ENCODE results near the gene ZNF154. TPM values are rescaled to one million over a fixed set of nuclear protein-coding genes. Genes with fewer than 3 reads are reported as not detected.

The ZNF154 gene
- total and polyA plus RNA-seq, 5 donors = 4.5 to 10.1 (median 7.9) TPM

GRCh38 chr19:57675881-57676280, 33.1 kb downstream of the ZNF154 start:
- no peaks in the 10 kb centered on the region for H3K27me3 ChIP-seq (ENCODE audit: control insufficient read depth, insufficient read depth)
- ATAC-seq = no peak
- H3K4me1 ChIP-seq (ENCODE audit: control insufficient read depth, insufficient read depth, low read length) = no peaks in the 10 kb centered on the region
- no peak for DNase-seq
- H3K9me3 ChIP-seq (ENCODE audit: control insufficient read depth, low read length) = no peaks in the 10 kb centered on the region
- intact Hi-C loops (cut with DNase I) = no loop called here
- WGBS = 74% methylated on average over 2 of the region's 2 CpGs
- no peak overlapping the region for H3K4me3 ChIP-seq (ENCODE audit: low read length)
- no peak overlapping the region for H3K27ac ChIP-seq (ENCODE audit: low read length)

GRCh38 chr19:57672466-57672865, 36.5 kb downstream of the ZNF154 start:
- intact Hi-C loops (cut with DNase I) = no loop called here
- no peak for ATAC-seq
- 82% methylated on average over 4 of the region's 4 CpGs for WGBS

GRCh38 chr19:57671124-57671895, 37.7 kb downstream of the ZNF154 start:
- DNase-seq (no peak), ATAC-seq (no peak)
- 50% methylated on average over 7 of the region's 7 CpGs for WGBS
- no peaks in the 10 kb centered on the region for H3K27me3 ChIP-seq (ENCODE audit: control insufficient read depth, insufficient read depth)
- H3K4me1 ChIP-seq (ENCODE audit: control insufficient read depth, insufficient read depth, low read length) = no peaks in the 10 kb centered on the region
- intact Hi-C loops (cut with DNase I) = no loop called here
- no peak overlapping the region for H3K4me3 ChIP-seq (ENCODE audit: low read length)
- H3K27ac ChIP-seq (ENCODE audit: low read length) = no peak overlapping the region
- H3K9me3 ChIP-seq (ENCODE audit: control insufficient read depth, low read length) = no peaks in the 10 kb centered on the region

More at GRCh38 chr19:57672466-57672865, 36.5 kb downstream of the ZNF154 start:
- DNase-seq = no peak
- Histone ChIP-seq H3K4me3 (ENCODE audit: low read length) (no peak overlapping the region), H3K27ac (ENCODE audit: low read length) (no peak overlapping the region), H3K9me3 (ENCODE audit: control insufficient read depth, low read length) (no peaks in the 10 kb centered on the region), H3K27me3 (ENCODE audit: control insufficient read depth, insufficient read depth) (no peaks in the 10 kb centered on the region), H3K4me1 (ENCODE audit: control insufficient read depth, insufficient read depth, low read length) (no peaks in the 10 kb centered on the region)

- Histone ChIP-seq H3K9me3 (ENCODE audit: control insufficient read depth, low read length) (no peaks in the 10 kb centered on the region), H3K27me3 (ENCODE audit: control insufficient read depth, insufficient read depth) (no peaks in the 10 kb centered on the region), H3K27ac (ENCODE audit: low read length) (no peak within 1 kb of the TSS), H3K4me1 (ENCODE audit: control insufficient read depth, insufficient read depth, low read length) (no peaks in the 10 kb centered on the region), H3K4me3 (ENCODE audit: low read length) (no peak within 1 kb of the TSS)
- intact Hi-C loops (cut with DNase I) = no loop called here
- WGBS = 90% methylated on average over 2 of the region's 2 CpGs
- DNase-seq (no peak), ATAC-seq (no peak)
Measured at GRCh38 chr19:57668635-57669034, 40.4 kb downstream of the ZNF154 start, which contains the start of gene ZSCAN4. ZSCAN4 (plus strand) TSS chr19:57668935; CDS start chr19:57676146, 7,211 bp downstream.

- no peak overlapping the region for H3K27ac ChIP-seq (ENCODE audit: low read length)
- no peaks in the 10 kb centered on the region for H3K4me1 ChIP-seq (ENCODE audit: control insufficient read depth, insufficient read depth, low read length)
- DNase-seq = no peak
- WGBS = 78% methylated on average over 1 of the region's 1 CpG
- no peaks in the 10 kb centered on the region for H3K9me3 ChIP-seq (ENCODE audit: control insufficient read depth, low read length)
- H3K4me3 ChIP-seq (ENCODE audit: low read length) = no peak overlapping the region
- intact Hi-C loops (cut with DNase I) = no loop called here
- ATAC-seq = no peak
- H3K27me3 ChIP-seq (ENCODE audit: control insufficient read depth, insufficient read depth) = no peaks in the 10 kb centered on the region
Measured at GRCh38 chr19:57667228-57667627, 41.8 kb downstream of the ZNF154 start.

GRCh38 chr19:57665261-57665806, 43.7 kb downstream of the ZNF154 start:
- no peaks in the 10 kb centered on the region for H3K9me3 ChIP-seq (ENCODE audit: control insufficient read depth, low read length)
- no peak for ATAC-seq
- no peak for DNase-seq
- 84% methylated on average over 9 of the region's 9 CpGs for WGBS
- intact Hi-C loops (cut with DNase I) = no loop called here
- no peak overlapping the region for H3K4me3 ChIP-seq (ENCODE audit: low read length)
- H3K27me3 ChIP-seq (ENCODE audit: control insufficient read depth, insufficient read depth) = no peaks in the 10 kb centered on the region
- no peaks in the 10 kb centered on the region for H3K4me1 ChIP-seq (ENCODE audit: control insufficient read depth, insufficient read depth, low read length)
- no peak overlapping the region for H3K27ac ChIP-seq (ENCODE audit: low read length)

GRCh38 chr19:57664269-57665127, 44.5 kb downstream of the ZNF154 start:
- intact Hi-C loops (cut with DNase I) = no loop called here
- H3K4me3 ChIP-seq (ENCODE audit: low read length) = peak overlapping the region; percentile 55
- 2% methylated on average over 64 of the region's 64 CpGs for WGBS
- no peaks in the 10 kb centered on the region for H3K4me1 ChIP-seq (ENCODE audit: control insufficient read depth, insufficient read depth, low read length)
- DNase-seq = peak; percentile 69 to 89 (median 83)
- peak; percentile 96 to 99 for ATAC-seq
- H3K27ac ChIP-seq (ENCODE audit: low read length) = peak overlapping the region; percentile 61
- no peaks in the 10 kb centered on the region for H3K27me3 ChIP-seq (ENCODE audit: control insufficient read depth, insufficient read depth)
- H3K9me3 ChIP-seq (ENCODE audit: control insufficient read depth, low read length) = no peaks in the 10 kb centered on the region

- WGBS = 84% methylated on average over 1 of the region's 1 CpG
Measured at GRCh38 chr19:57656346-57656745, 52.7 kb downstream of the ZNF154 start.

GRCh38 chr19:57655443-57655842, 53.6 kb downstream of the ZNF154 start:
- no peaks in the 10 kb centered on the region for H3K4me1 ChIP-seq (ENCODE audit: control insufficient read depth, insufficient read depth, low read length)
- DNase-seq = no peak
- no peaks in the 10 kb centered on the region for H3K27me3 ChIP-seq (ENCODE audit: control insufficient read depth, insufficient read depth)
- H3K9me3 ChIP-seq (ENCODE audit: control insufficient read depth, low read length) = no peaks in the 10 kb centered on the region
- no peak overlapping the region for H3K27ac ChIP-seq (ENCODE audit: low read length)
- no peak overlapping the region for H3K4me3 ChIP-seq (ENCODE audit: low read length)
- intact Hi-C loops (cut with DNase I) = no loop called here
- ATAC-seq = no peak
- WGBS = 92% methylated on average over 1 of the region's 1 CpG

More at GRCh38 chr19:57656346-57656745, 52.7 kb downstream of the ZNF154 start:
- intact Hi-C loops (cut with DNase I) = no loop called here
- Histone ChIP-seq H3K27me3 (ENCODE audit: control insufficient read depth, insufficient read depth) (no peaks in the 10 kb centered on the region), H3K27ac (ENCODE audit: low read length) (no peak overlapping the region), H3K4me1 (ENCODE audit: control insufficient read depth, insufficient read depth, low read length) (no peaks in the 10 kb centered on the region), H3K9me3 (ENCODE audit: control insufficient read depth, low read length) (no peaks in the 10 kb centered on the region), H3K4me3 (ENCODE audit: low read length) (no peak overlapping the region)
- DNase-seq = no peak
- ATAC-seq = no peak

- no peaks in the 10 kb centered on the region for H3K27me3 ChIP-seq (ENCODE audit: control insufficient read depth, insufficient read depth)
- no peak overlapping the region for H3K4me3 ChIP-seq (ENCODE audit: low read length)
- intact Hi-C loops (cut with DNase I) = no loop called here
- DNase-seq (no peak), ATAC-seq (no peak)
- H3K4me1 ChIP-seq (ENCODE audit: control insufficient read depth, insufficient read depth, low read length) = no peaks in the 10 kb centered on the region
- 81% methylated on average over 2 of the region's 2 CpGs for WGBS
- no peaks in the 10 kb centered on the region for H3K9me3 ChIP-seq (ENCODE audit: control insufficient read depth, low read length)
- H3K27ac ChIP-seq (ENCODE audit: low read length) = no peak overlapping the region
Measured at GRCh38 chr19:57653689-57654088, 55.3 kb downstream of the ZNF154 start.

- WGBS = 41% methylated on average over 6 of the region's 6 CpGs
- H3K27ac ChIP-seq (ENCODE audit: low read length) = no peak overlapping the region
- intact Hi-C loops (cut with DNase I) = no loop called here
- no peaks in the 10 kb centered on the region for H3K9me3 ChIP-seq (ENCODE audit: control insufficient read depth, low read length)
- peak in 1 of 2 donors; percentile 5 for ATAC-seq
- no peaks in the 10 kb centered on the region for H3K27me3 ChIP-seq (ENCODE audit: control insufficient read depth, insufficient read depth)
- no peak overlapping the region for H3K4me3 ChIP-seq (ENCODE audit: low read length)
- no peaks in the 10 kb centered on the region for H3K4me1 ChIP-seq (ENCODE audit: control insufficient read depth, insufficient read depth, low read length)
- no peak for DNase-seq
Measured at GRCh38 chr19:57651654-57651996, 57.4 kb downstream of the ZNF154 start.
